Fibroblast of gingiva (primary cell): Measurements from ENCODE around the gene BCAR1.
A peak's percentile ranks its signal among the peaks of the same experiment; 100 is the strongest.
"Not testable (repeated sequence)": the region's sequence is repeated elsewhere in the genome, so short reads cannot be mapped to it uniquely, and the experiment has no call there.

ENCODE experiments used
- DNase-seq: peaks from one replicate; pipeline ENCODE4 v3.0.0-alpha.2; 2011; ENCODE audit warnings: low read depth

The BCAR1 gene

GRCh38 chr16:75254359-75254837 lies 3.0 kb upstream of the BCAR1 start:
- peak; percentile 94 for DNase-seq

GRCh38 chr16:75252946-75253911 lies 1.8 kb upstream of the BCAR1 start:
- DNase-seq, result peak; percentile 72

- no peak for DNase-seq
These were observed 833 bp upstream of the BCAR1 start for GRCh38 chr16:75252049-75252864.

- no peak for DNase-seq
These were observed 580 bp downstream of the BCAR1 start for GRCh38 chr16:75250809-75251279.

- no peak for DNase-seq
These were observed 1.2 kb downstream of the BCAR1 start for GRCh38 chr16:75250089-75250808.

- DNase-seq, result no peak
These were observed 2.0 kb downstream of the BCAR1 start for GRCh38 chr16:75249441-75249840.

GRCh38 chr16:75248536-75249380 lies 2.7 kb downstream of the BCAR1 start:
- DNase-seq, result no peak

- no peak for DNase-seq
These were observed 3.3 kb downstream of the BCAR1 start for GRCh38 chr16:75248142-75248535.

- no peak for DNase-seq
These were observed 4.2 kb downstream of the BCAR1 start for GRCh38 chr16:75247249-75247648.

- DNase-seq, result no peak
These were observed 4.8 kb downstream of the BCAR1 start for GRCh38 chr16:75246504-75247205.

GRCh38 chr16:75244844-75245758 lies 6.3 kb downstream of the BCAR1 start:
- peak; percentile 95 for DNase-seq

GRCh38 chr16:75244225-75244809 lies 7.1 kb downstream of the BCAR1 start:
- peak; percentile 66 for DNase-seq

GRCh38 chr16:75243667-75244224 lies 7.7 kb downstream of the BCAR1 start:
- no peak for DNase-seq

- not testable (repeated sequence) for DNase-seq
These were observed 8.9 kb downstream of the BCAR1 start for GRCh38 chr16:75242436-75243078.

GRCh38 chr16:75241955-75242354 lies 9.5 kb downstream of the BCAR1 start:
- DNase-seq, result no peak

- DNase-seq, result no peak
These were observed 10.0 kb downstream of the BCAR1 start for GRCh38 chr16:75241412-75241811.

GRCh38 chr16:75240633-75241032 lies 10.8 kb downstream of the BCAR1 start:
- not testable (repeated sequence) for DNase-seq

- DNase-seq, result no peak
These were observed 11.8 kb downstream of the BCAR1 start for GRCh38 chr16:75239542-75240122.
